ENCODE results near the gene CNTLN.

GRCh38 chr9:17130291-17130690, 4.5 kb upstream of the CNTLN start:
- TF ChIP-seq CTCF (conservative IDR thresholded peaks at IDR 0.05; ENCODE audit: low read length) (no peak), EZH2phosphoT487 (IDR thresholded peaks at IDR 0.05; ENCODE audit: borderline replicate concordance) (no peak)
